ENCODE measurements around the gene TIMP2. TPM values are rescaled to one million over a fixed set of nuclear protein-coding genes. Genes with fewer than 3 reads are reported as not detected.

TIMP2 gene
- total and polyA plus RNA-seq, 2 of the 8 experiments (the other 6 are each of a cell fraction or from before 2014, with no cell fraction given), result 18.2 to 43.3 TPM

GRCh38 chr17:78922816-78923498 is 2.2 kb downstream of the TIMP2 start:
- H2AFZ ChIP-seq (ENCODE audit: low read length), result no peak overlapping the region
- 0 out of 2 replicates have a peak overlapping the region, but pooled peaks have one; percentile 53 for H2AK5ac ChIP-seq (ENCODE audit: low read depth, low read length)
- H3K4me1 ChIP-seq (replicated peaks in 1 of 4; ENCODE audit: control insufficient read depth in 3 of 4, insufficient read depth in 4 of 4, low read length in 3 of 4), result peaks cover 4 to 16% (median 10%) of the 10 kb centered on the region in 4 experiments
- WGBS, 2 experiments (ENCODE audit: extremely low coverage in 1 of 2, insufficient coverage in 1 of 2, insufficient read length in 1 of 2, insufficient replicate concordance in 2 of 2, low coverage in 1 of 2, low lambda C conversion rate in 2 of 2, missing lambda C conversion rate in 1 of 2), result 88% methylated on average over 11 of the region's 13 CpGs; no CpG with 5 or more reads in 1 of the 2 experiments
- H4K91ac ChIP-seq (replicated peaks; ENCODE audit: insufficient read length, low read length), result no peak overlapping the region
- TF ChIP-seq TBP (IDR thresholded peaks at IDR 0.05; ENCODE audit: low read depth, low read length) (no peak), GTF2F1 (IDR thresholded peaks at IDR 0.05; ENCODE audit: borderline replicate concordance, low read depth, low read length) (no peak), JUND (IDR thresholded peaks at IDR 0.05; ENCODE audit: low read length) (no peak), BACH1 (IDR thresholded peaks at IDR 0.05; ENCODE audit: low read length) (no peak)
- H3K79me1 ChIP-seq (ENCODE audit: low read depth, low read length), result peaks cover 10% of the 10 kb centered on the region
- no peak overlapping the region for H3K23ac ChIP-seq (ENCODE audit: insufficient read length)
- H3K14ac ChIP-seq (ENCODE audit: insufficient read length), result no peak overlapping the region
- peak overlapping the region; percentile 60; the same call in 1 of the 2 replicates for H2BK5ac ChIP-seq (ENCODE audit: low read depth, low read length)
- H4K20me1 ChIP-seq (replicated peaks in 1 of 2; ENCODE audit: control insufficient read depth in 1 of 2, insufficient read depth in 2 of 2, low read length in 2 of 2), result peaks cover 5 to 23% of the 10 kb centered on the region in 2 experiments
- H3K9ac ChIP-seq (replicated peaks in 1 of 4; ENCODE audit: extremely low read depth in 1 of 4, low read depth in 3 of 4, low read length in 3 of 4), result no peak overlapping the region
- ChIA-PET CTCF (ENCODE audit: partially characterized antibody) (interaction anchor here (1.1 kb wide), 1 partner anchor 57 kb away, joined by 3 read pairs; no protein-coding TSS in a partner anchor), POLR2A (ENCODE audit: partially characterized antibody) (interaction anchor here (0.6 to 2.8 kb wide), 9 partner anchors 10 to 195 kb away, joined by 3 to 16 read pairs (median 4); no protein-coding TSS in a partner anchor)
- no peak overlapping the region for H3K56ac ChIP-seq (replicated peaks; ENCODE audit: insufficient read length, low read depth, low read length)
- peak overlapping the region; percentile 87 to 96 for H3K4me2 ChIP-seq (ENCODE audit: insufficient read depth in 1 of 2, low read depth in 2 of 2, low read length in 2 of 2)
- H3K4ac ChIP-seq (replicated peaks; ENCODE audit: insufficient read length, low read depth, low read length), result no peak overlapping the region
- no peak overlapping the region for H2BK20ac ChIP-seq (ENCODE audit: low read length)
- no peak overlapping the region; the same call in 1 of the 2 replicates for H4K8ac ChIP-seq (ENCODE audit: extremely low read depth, insufficient read depth, low read length)
- no peak for FAIRE-seq
- no peaks in the 10 kb centered on the region for H3K9me3 ChIP-seq (ENCODE audit: insufficient read depth in 2 of 2, low read depth in 1 of 2, low read length in 1 of 2)
- H3K36me3 ChIP-seq (ENCODE audit: control insufficient read depth in 2 of 4, insufficient read depth in 4 of 4, low read length in 3 of 4), result peaks cover 0 to 3% (median 0%) of the 10 kb centered on the region in 4 experiments; a peak in 1 of 8 replicates
- H2BK15ac ChIP-seq (ENCODE audit: low read length), result no peak overlapping the region
- H3K27ac ChIP-seq (ENCODE audit: low read depth, low read length), result no peak overlapping the region
- peak overlapping the region; percentile 52; the same call in 1 of the 2 replicates for H3K18ac ChIP-seq (ENCODE audit: extremely low read depth, low read length)
- peaks cover 11% of the 10 kb centered on the region; the same call in 1 of the 2 replicates for H3K23me2 ChIP-seq (ENCODE audit: low read depth, low read length)
- no peak for DNase-seq (ENCODE audit: low read depth in 1 of 2, low spot score in 2 of 2)
- H2BK120ac ChIP-seq (replicated peaks; ENCODE audit: low read depth, low read length), result no peak overlapping the region
- 0 out of 2 replicates have a peak overlapping the region, but pooled peaks have one; percentile 9 for H2BK12ac ChIP-seq (ENCODE audit: low read depth, low read length)
- peak overlapping the region in 1 of 4 experiments; percentile 83; a peak in 2 of 8 replicates for H3K4me3 ChIP-seq (ENCODE audit: extremely low read depth in 1 of 4, insufficient read depth in 2 of 4, low read depth in 3 of 4, low read length in 4 of 4)
- H3K79me2 ChIP-seq (ENCODE audit: control insufficient read depth in 1 of 2, insufficient read depth in 2 of 2, low read length in 2 of 2), result peaks cover 0 to 49% of the 10 kb centered on the region in 2 experiments; a peak in 2 of 4 replicates
- no peaks in the 10 kb centered on the region for H3K27me3 ChIP-seq (replicated peaks in 1 of 4; ENCODE audit: control insufficient read depth in 3 of 4, extremely low read depth in 1 of 4, insufficient read depth in 3 of 4, low read length in 3 of 4)
- peak overlapping the region; percentile 12 for H4K5ac ChIP-seq (ENCODE audit: insufficient read length, low read depth, low read length)

Measured in H1 (cell line).